IMR-90 (cell line): ENCODE measurements around the gene HIVEP3. TPM values are rescaled to one million over a fixed set of nuclear protein-coding genes. Genes with fewer than 3 reads are reported as not detected.
A peak's percentile ranks its signal among the peaks of the same experiment; 100 is the strongest.

Source experiments
- ATAC-seq: fragments of 200-7000 bp; cut with Tn5 transposase; 2 replicates; pipeline ENCODE4 v1.9.1; 2020; ENCODE audit warnings: low read depth, mild to moderate bottlenecking, moderate library complexity
- BruUV-seq: library from RNA; stranded (reverse); fragments of 400-500 nt; replicated peaks from 2 replicates; lab custom pipeline; 2021; lab: Mats Ljungman, UMichigan
- CTCF ChIA-PET: fragments of 300-600 bp; formaldehyde crosslinking; extraction: SDS; loops from one replicate; lab custom pipeline; 2021; ENCODE audit warnings: antibody characterized with exemption; lab: Yijun Ruan, JAX
- POLR2A ChIA-PET: fragments of 300-600 bp; sonication (Branson Sonifier 250); formaldehyde crosslinking; loops from one replicate; lab custom pipeline; 2022; ENCODE audit warnings: antibody characterized with exemption; ENCODE audit not compliant: unreplicated experiment; lab: Charles Lee
- DNase-seq: peaks from one replicate; pipeline ENCODE4 v3.0.0; 2013
- H2AFZ ChIP-seq: replicated peaks from 2 replicates; pipeline ENCODE3; 2013; ENCODE audit warnings: low read length, mild to moderate bottlenecking; ENCODE audit not compliant: poor library complexity
- H2AK5ac ChIP-seq: 2 replicates; pipeline ENCODE4 v1.6.1; 2013; ENCODE audit warnings: low read depth, low read length, inconsistent platforms
- H2AK9ac ChIP-seq: replicated peaks from 2 replicates; pipeline ENCODE3; 2013; ENCODE audit warnings: mild to moderate bottlenecking, low read depth, low read length, moderate library complexity; ENCODE audit not compliant: poor library complexity
- H2BK120ac ChIP-seq: 2 replicates; pipeline ENCODE4 v1.6.1; 2013; ENCODE audit warnings: low read depth, low read length, inconsistent platforms
- H2BK15ac ChIP-seq: 3 replicates; pipeline ENCODE4 v1.6.1; 2013; ENCODE audit warnings: low read depth, low read length, inconsistent platforms
- H2BK20ac ChIP-seq: 2 replicates; pipeline ENCODE4 v1.6.1; 2013; ENCODE audit warnings: low read depth, mild to moderate bottlenecking, inconsistent platforms, low read length, moderate library complexity
- H2BK5ac ChIP-seq: 2 replicates; pipeline ENCODE4 v1.6.1; 2013; ENCODE audit warnings: mild to moderate bottlenecking, low read depth, low read length, inconsistent platforms; ENCODE audit not compliant: poor library complexity, severe bottlenecking
- H3K14ac ChIP-seq: replicated peaks from 2 replicates; pipeline ENCODE4 v1.6.1; 2013; ENCODE audit warnings: low read depth, low read length, inconsistent platforms
- H3K18ac ChIP-seq: 2 replicates; pipeline ENCODE4 v1.6.1; 2013; ENCODE audit warnings: low read depth, low read length, control low read depth
- H3K23ac ChIP-seq: 2 replicates; pipeline ENCODE4 v1.6.1; 2013; ENCODE audit warnings: low read depth, low read length, inconsistent platforms
- H3K27ac ChIP-seq: 2 replicates; pipeline ENCODE4 v1.5.1; 2013; ENCODE audit warnings: mild to moderate bottlenecking, control low read depth, low read length; ENCODE audit not compliant: insufficient read depth
- H3K27me3 ChIP-seq: 2 replicates; pipeline ENCODE4 v1.6.1; 2013; ENCODE audit warnings: low read length; ENCODE audit not compliant: control insufficient read depth, insufficient read depth
- H3K36me3 ChIP-seq: 2 replicates; pipeline ENCODE4 v1.6.1; 2013; ENCODE audit warnings: low read length, mixed read lengths; ENCODE audit not compliant: control insufficient read depth, insufficient read depth
- H3K4ac ChIP-seq: 2 replicates; pipeline ENCODE4 v1.6.1; 2013; ENCODE audit warnings: low read depth, low read length, inconsistent platforms
- H3K4me1 ChIP-seq: 2 replicates; pipeline ENCODE4 v1.6.1; 2013; ENCODE audit warnings: low read length, mixed read lengths; ENCODE audit not compliant: control insufficient read depth, insufficient read depth
- H3K4me2 ChIP-seq: 2 replicates; pipeline ENCODE4 v1.6.1; 2013; ENCODE audit warnings: low read depth, mild to moderate bottlenecking, control low read depth, low read length, moderate library complexity
- H3K4me3 ChIP-seq: 2 replicates; pipeline ENCODE4 v1.5.1; 2013; ENCODE audit warnings: low read depth, mild to moderate bottlenecking, control low read depth, low read length, moderate library complexity; ENCODE audit not compliant: insufficient read depth
- H3K56ac ChIP-seq: 2 replicates; pipeline ENCODE4 v1.6.1; 2013; ENCODE audit warnings: low read length, inconsistent platforms; ENCODE audit not compliant: insufficient read depth; ENCODE audit errors: extremely low read depth
- H3K79me1 ChIP-seq, 2 experiments: 2 replicates each; pipeline ENCODE4 v1.6.1; 2013; ENCODE audit warnings: low read length in 2 of 2, inconsistent platforms in 1 of 2, low read depth in 1 of 2
- H3K9ac ChIP-seq: 2 replicates; pipeline ENCODE4 v1.6.1; 2013; ENCODE audit warnings: low read depth, low read length, control low read depth
- H3K9me1 ChIP-seq: 2 replicates; pipeline ENCODE4 v1.6.1; 2013; ENCODE audit warnings: low read length, inconsistent platforms; ENCODE audit not compliant: insufficient read depth
- H3K9me3 ChIP-seq: 2 replicates; pipeline ENCODE4 v1.6.1; 2013; ENCODE audit warnings: low read length; ENCODE audit not compliant: control insufficient read depth, insufficient read depth
- H4K20me1 ChIP-seq: 2 replicates; pipeline ENCODE4 v1.6.1; 2013; ENCODE audit warnings: low read length, inconsistent platforms; ENCODE audit not compliant: insufficient read depth
- H4K5ac ChIP-seq: 2 replicates; pipeline ENCODE4 v1.6.1; 2013; ENCODE audit warnings: mild to moderate bottlenecking, low read depth, low read length, control low read depth
- H4K8ac ChIP-seq, 2 experiments: 2 replicates each; pipeline ENCODE4 v1.6.1; 2013; ENCODE audit warnings: low read depth in 2 of 2, low read length in 2 of 2, control low read depth in 1 of 2, inconsistent platforms in 1 of 2
- H4K91ac ChIP-seq: 2 replicates; pipeline ENCODE4 v1.6.1; 2013; ENCODE audit warnings: low read depth, low read length, inconsistent platforms; ENCODE audit not compliant: insufficient read depth
- BHLHE40 ChIP-seq: fragments of 150-350 bp; IDR thresholded peaks from 2 replicates; pipeline ENCODE4 v1.6.1; 2016; ENCODE audit warnings: mild to moderate bottlenecking, low read depth, low read length
- CEBPB ChIP-seq: IDR thresholded peaks from 2 replicates; pipeline ENCODE4 v1.6.1; 2012; ENCODE audit warnings: low read depth, low read length, improper control_type of control experiment
- CHD1 ChIP-seq: IDR thresholded peaks from 2 replicates; pipeline ENCODE4 v1.6.1; 2012; ENCODE audit warnings: low read depth, low read length, improper control_type of control experiment
- FOS ChIP-seq: fragments of 150-350 bp; IDR thresholded peaks from 2 replicates; pipeline ENCODE4 v1.6.1; 2016; ENCODE audit warnings: low read depth, low read length
- MAFK ChIP-seq: IDR thresholded peaks from 2 replicates; pipeline ENCODE4 v1.6.1; 2012; ENCODE audit warnings: low read depth, low read length, improper control_type of control experiment
- MAZ ChIP-seq: IDR thresholded peaks from 2 replicates; pipeline ENCODE4 v1.6.1; 2012; ENCODE audit warnings: low read depth, mild to moderate bottlenecking, low read length, improper control_type of control experiment, moderate library complexity, borderline replicate concordance
- MXI1 ChIP-seq: IDR thresholded peaks from 2 replicates; pipeline ENCODE4 v1.6.1; 2012; ENCODE audit warnings: low read depth, mild to moderate bottlenecking, low read length, moderate library complexity, borderline replicate concordance
- NFE2L2 ChIP-seq: fragments of 150-350 bp; IDR thresholded peaks from 2 replicates; pipeline ENCODE4 v1.6.1; 2016; ENCODE audit warnings: low read depth, mild to moderate bottlenecking, low read length
- POLR2A ChIP-seq: IDR thresholded peaks from 2 replicates; pipeline ENCODE4 v1.6.1; 2012; ENCODE audit warnings: mild to moderate bottlenecking, low read depth, low read length
- RAD21 ChIP-seq: IDR thresholded peaks from 2 replicates; pipeline ENCODE4 v1.6.1; 2012; ENCODE audit warnings: low read length, improper control_type of control experiment
- RCOR1 ChIP-seq: IDR thresholded peaks from 2 replicates; pipeline ENCODE4 v1.6.1; 2012; ENCODE audit warnings: mild to moderate bottlenecking, low read length, improper control_type of control experiment; ENCODE audit not compliant: insufficient replicate concordance
- RFX5 ChIP-seq: IDR thresholded peaks from 2 replicates; pipeline ENCODE4 v1.8.0; 2012; ENCODE audit warnings: low read depth, mild to moderate bottlenecking, low read length, moderate library complexity
- SMC3 ChIP-seq: fragments of 150-350 bp; IDR thresholded peaks from 2 replicates; pipeline ENCODE4 v1.6.1; 2016; ENCODE audit warnings: low read depth, mild to moderate bottlenecking, antibody characterized with exemption, low read length, moderate library complexity
- dilution Hi-C: fragments of 300-500 bp; cut with HindIII; formaldehyde crosslinking; loops from one replicate; pipeline ENCODE4 v1.14.3; 2018; ENCODE audit warnings: low sequenced_read_pairs; ENCODE audit not compliant: unreplicated experiment
- in situ Hi-C: fragments of 300-500 bp; cut with MboI; formaldehyde crosslinking; loops from 3 replicates; pipeline ENCODE4 v1.14.3; 2019; ENCODE audit warnings: low sequenced_read_pairs, inconsistent platforms, mixed read lengths
- intact Hi-C: fragments of 100-400 bp; cut with micrococcal nuclease; formaldehyde crosslinking; loops from 2 replicates; pipeline ENCODE4 v1.10.0; 2022
- polyA plus RNA-seq, 3 experiments: library from polyadenylated mRNA; depleted of rRNA; stranded (reverse); fragments of >200 nt; gene quantifications; 2 replicates each; pipeline ENCODE4 v1.2.3, GENCODE V29; 2012; ENCODE audit warnings: low replicate concordance in 1 of 3
- total RNA-seq: library from RNA; depleted of rRNA; stranded (reverse); fragments of >200 nt; gene quantifications from 2 replicates; pipeline ENCODE4 v1.2.3, GENCODE V29; 2012
- TF ChIP-seq, protein P1 (sequence below): fragments of 150-350 bp; IDR thresholded peaks from 2 replicates; pipeline ENCODE4 v1.6.1; 2017; ENCODE audit warnings: mild to moderate bottlenecking, antibody characterized with exemption, low read length, low read depth
- TF ChIP-seq, protein P2 (sequence below): conservative IDR thresholded peaks from 2 replicates; pipeline ENCODE4 v1.5.1; 2012; ENCODE audit warnings: mild to moderate bottlenecking, low read depth, low read length, improper control_type of control experiment
- TF ChIP-seq, protein P3 (sequence below): fragments of 150-350 bp; IDR thresholded peaks from 2 replicates; pipeline ENCODE4 v1.6.1; 2016; ENCODE audit warnings: low read depth, mild to moderate bottlenecking, low read length, moderate library complexity, borderline replicate concordance

Gene HIVEP3
- total and polyA plus RNA-seq, 2 of the 4 experiments (the other 2 are of a cell fraction) = 1.4 to 4.0 TPM

DNA sequence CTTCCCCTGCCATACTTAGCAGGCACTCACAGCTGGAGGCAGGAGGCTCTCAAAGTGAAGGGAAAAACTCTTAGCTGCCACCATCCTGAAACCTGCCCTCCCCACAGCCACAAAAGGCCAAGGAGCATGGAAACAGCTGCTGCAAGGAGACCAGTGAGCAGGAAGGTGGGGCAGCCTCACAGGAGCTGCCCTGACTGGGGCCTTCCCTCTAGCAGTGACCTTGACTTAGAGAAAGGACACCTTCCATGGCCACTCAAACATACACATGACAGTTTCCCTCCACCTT lies 126.3 kb downstream of the HIVEP3 start:
- H3K4me1 ChIP-seq = no peaks in the 10 kb centered on the region
- no peak overlapping the region for H3K27ac ChIP-seq
- in situ Hi-C loops (no loop called here), intact Hi-C loops (no loop called here), dilution Hi-C loops (no loop called here)
- H2AK9ac ChIP-seq = no peak overlapping the region
- H3K27me3 ChIP-seq = peaks cover 4% of the 10 kb centered on the region
- H4K8ac ChIP-seq = no peak overlapping the region
- H3K79me1 ChIP-seq = no peaks in the 10 kb centered on the region
- H3K9me3 ChIP-seq = no peaks in the 10 kb centered on the region
- H2AFZ ChIP-seq = no peak overlapping the region
- 0 out of 2 replicates have a peak overlapping the region, but pooled peaks have one; percentile 9 for H2AK5ac ChIP-seq
- no peak overlapping the region for H4K5ac ChIP-seq
- no peaks in the 10 kb centered on the region for H4K20me1 ChIP-seq
- no peak overlapping the region for H3K4me3 ChIP-seq
- POLR2A ChIA-PET = no interaction called here
- DNase-seq (no peak), ATAC-seq (no peak)
- H3K9me1 ChIP-seq = no peaks in the 10 kb centered on the region
- H3K4me2 ChIP-seq = no peak overlapping the region
- H3K36me3 ChIP-seq = no peaks in the 10 kb centered on the region
- H3K9ac ChIP-seq = no peak overlapping the region
- no peak overlapping the region for H2BK20ac ChIP-seq
- TF ChIP-seq RAD21 (no peak), NFE2L2 (no peak), MAFK (no peak), BHLHE40 (no peak), SMC3 (no peak), CHD1 (no peak), MAZ (no peak), MXI1 (no peak), FOS (no peak), RCOR1 (no peak), RFX5 (no peak), CEBPB (no peak), POLR2A (no peak)
- TF ChIP-seq, protein P1, sequence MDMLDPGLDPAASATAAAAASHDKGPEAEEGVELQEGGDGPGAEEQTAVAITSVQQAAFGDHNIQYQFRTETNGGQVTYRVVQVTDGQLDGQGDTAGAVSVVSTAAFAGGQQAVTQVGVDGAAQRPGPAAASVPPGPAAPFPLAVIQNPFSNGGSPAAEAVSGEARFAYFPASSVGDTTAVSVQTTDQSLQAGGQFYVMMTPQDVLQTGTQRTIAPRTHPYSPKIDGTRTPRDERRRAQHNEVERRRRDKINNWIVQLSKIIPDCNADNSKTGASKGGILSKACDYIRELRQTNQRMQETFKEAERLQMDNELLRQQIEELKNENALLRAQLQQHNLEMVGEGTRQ = no peak
- TF ChIP-seq, protein P2, sequence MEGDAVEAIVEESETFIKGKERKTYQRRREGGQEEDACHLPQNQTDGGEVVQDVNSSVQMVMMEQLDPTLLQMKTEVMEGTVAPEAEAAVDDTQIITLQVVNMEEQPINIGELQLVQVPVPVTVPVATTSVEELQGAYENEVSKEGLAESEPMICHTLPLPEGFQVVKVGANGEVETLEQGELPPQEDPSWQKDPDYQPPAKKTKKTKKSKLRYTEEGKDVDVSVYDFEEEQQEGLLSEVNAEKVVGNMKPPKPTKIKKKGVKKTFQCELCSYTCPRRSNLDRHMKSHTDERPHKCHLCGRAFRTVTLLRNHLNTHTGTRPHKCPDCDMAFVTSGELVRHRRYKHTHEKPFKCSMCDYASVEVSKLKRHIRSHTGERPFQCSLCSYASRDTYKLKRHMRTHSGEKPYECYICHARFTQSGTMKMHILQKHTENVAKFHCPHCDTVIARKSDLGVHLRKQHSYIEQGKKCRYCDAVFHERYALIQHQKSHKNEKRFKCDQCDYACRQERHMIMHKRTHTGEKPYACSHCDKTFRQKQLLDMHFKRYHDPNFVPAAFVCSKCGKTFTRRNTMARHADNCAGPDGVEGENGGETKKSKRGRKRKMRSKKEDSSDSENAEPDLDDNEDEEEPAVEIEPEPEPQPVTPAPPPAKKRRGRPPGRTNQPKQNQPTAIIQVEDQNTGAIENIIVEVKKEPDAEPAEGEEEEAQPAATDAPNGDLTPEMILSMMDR = no peak
- TF ChIP-seq, protein P3, sequence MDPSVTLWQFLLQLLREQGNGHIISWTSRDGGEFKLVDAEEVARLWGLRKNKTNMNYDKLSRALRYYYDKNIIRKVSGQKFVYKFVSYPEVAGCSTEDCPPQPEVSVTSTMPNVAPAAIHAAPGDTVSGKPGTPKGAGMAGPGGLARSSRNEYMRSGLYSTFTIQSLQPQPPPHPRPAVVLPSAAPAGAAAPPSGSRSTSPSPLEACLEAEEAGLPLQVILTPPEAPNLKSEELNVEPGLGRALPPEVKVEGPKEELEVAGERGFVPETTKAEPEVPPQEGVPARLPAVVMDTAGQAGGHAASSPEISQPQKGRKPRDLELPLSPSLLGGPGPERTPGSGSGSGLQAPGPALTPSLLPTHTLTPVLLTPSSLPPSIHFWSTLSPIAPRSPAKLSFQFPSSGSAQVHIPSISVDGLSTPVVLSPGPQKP = no peak
- no peak overlapping the region for H3K23ac ChIP-seq
- CTCF ChIA-PET = interaction anchor here (1.0 to 1.1 kb wide), 2 partner anchors 9 to 219 kb away, joined by 3 to 4 read pairs; no protein-coding TSS in a partner anchor
- no TSS peak for BruUV-seq
- no peak overlapping the region for H2BK120ac ChIP-seq
- H2BK15ac ChIP-seq = no peak overlapping the region
- no peak overlapping the region for H3K4ac ChIP-seq
- H3K56ac ChIP-seq = no peak overlapping the region
- no peak overlapping the region for H2BK5ac ChIP-seq
- no peak overlapping the region; the same call in 1 of the 2 replicates for H3K14ac ChIP-seq
- no peak overlapping the region for H3K18ac ChIP-seq
- no peak overlapping the region for H4K91ac ChIP-seq
